WTC11 (cell line): ENCODE measurements around the gene SPINDOC.

Experiments used
- ATF2 ChIP-seq: sonication (generic); formaldehyde crosslinking; IDR thresholded peaks from 2 replicates; pipeline ENCODE4 v1.8.1; 2022; ENCODE audit warnings: low read depth, missing genetic modification reagents, borderline replicate concordance
- FOXJ3 ChIP-seq: sonication (generic); formaldehyde crosslinking; IDR thresholded peaks from 2 replicates; pipeline ENCODE4 v1.9.0; 2021; ENCODE audit warnings: missing genetic modification reagents, mild to moderate bottlenecking, borderline replicate concordance
- JAZF1 ChIP-seq: fragments of 250-450 bp; sonication (Bioruptor Pico); IDR thresholded peaks from 2 replicates; pipeline ENCODE4 v1.9.0; 2021; ENCODE audit warnings: moderate library complexity, mild to moderate bottlenecking, inconsistent platforms
- JUN ChIP-seq: sonication (generic); formaldehyde crosslinking; IDR thresholded peaks from 2 replicates; pipeline ENCODE4 v1.8.0; 2023; ENCODE audit warnings: mild to moderate bottlenecking, missing genetic modification reagents
- MAX ChIP-seq: sonication (generic); formaldehyde crosslinking; IDR thresholded peaks from 2 replicates; pipeline ENCODE4 v1.8.0; 2022; ENCODE audit warnings: mild to moderate bottlenecking, missing genetic modification reagents
- NR1H2 ChIP-seq: sonication (generic); formaldehyde crosslinking; IDR thresholded peaks from 2 replicates; pipeline ENCODE4 v1.9.0; 2021; ENCODE audit warnings: mild to moderate bottlenecking, moderate library complexity, missing genetic modification reagents
- TP53 ChIP-seq: sonication (generic); formaldehyde crosslinking; IDR thresholded peaks from 2 replicates; pipeline ENCODE4 v1.8.1; 2023; ENCODE audit warnings: mild to moderate bottlenecking, missing genetic modification reagents
- USF1 ChIP-seq: sonication (generic); formaldehyde crosslinking; IDR thresholded peaks from 2 replicates; pipeline ENCODE4 v1.8.0; 2022; ENCODE audit warnings: mild to moderate bottlenecking, missing genetic modification reagents
- ZSCAN18 ChIP-seq: fragments of 250-450 bp; sonication (Bioruptor Pico); IDR thresholded peaks from 2 replicates; pipeline ENCODE4 v2.1.2; 2022; ENCODE audit warnings: mild to moderate bottlenecking, moderate library complexity
- TF ChIP-seq, protein P1 (sequence below): sonication (generic); formaldehyde crosslinking; IDR thresholded peaks from 2 replicates; pipeline ENCODE4 v1.8.0; 2022; ENCODE audit warnings: mild to moderate bottlenecking, missing genetic modification reagents
- TF ChIP-seq, protein P2 (sequence below): fragments of 200-600 bp; IDR thresholded peaks from 2 replicates; pipeline ENCODE4 v1.8.0; 2022; ENCODE audit warnings: antibody characterized with exemption
- TF ChIP-seq, protein P3 (sequence below): fragments of 250-450 bp; sonication (Bioruptor Pico); IDR thresholded peaks from 2 replicates; pipeline ENCODE4 v1.8.0; 2021; ENCODE audit warnings: mild to moderate bottlenecking

DNA sequence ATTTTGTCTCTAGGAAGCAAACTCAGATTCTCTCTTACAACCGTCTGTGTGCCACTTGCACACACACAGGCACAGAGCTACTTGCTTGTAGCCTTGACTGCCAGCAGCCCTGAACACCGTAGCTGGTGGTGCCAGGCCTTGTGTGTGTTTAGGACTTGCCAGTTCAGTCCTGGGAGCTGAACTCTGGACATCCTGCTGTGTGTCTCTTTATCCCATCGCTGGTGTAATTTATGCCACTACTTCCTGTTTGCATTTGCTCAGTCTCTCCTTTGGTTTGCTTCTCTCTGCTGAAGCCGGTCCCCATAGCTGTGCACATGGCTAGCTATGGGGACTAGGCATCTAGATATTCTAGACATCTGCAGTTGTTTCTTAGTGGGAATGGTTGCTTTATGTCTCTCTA, 49.7 kb downstream of the SPINDOC start:
- TF ChIP-seq, protein P1, sequence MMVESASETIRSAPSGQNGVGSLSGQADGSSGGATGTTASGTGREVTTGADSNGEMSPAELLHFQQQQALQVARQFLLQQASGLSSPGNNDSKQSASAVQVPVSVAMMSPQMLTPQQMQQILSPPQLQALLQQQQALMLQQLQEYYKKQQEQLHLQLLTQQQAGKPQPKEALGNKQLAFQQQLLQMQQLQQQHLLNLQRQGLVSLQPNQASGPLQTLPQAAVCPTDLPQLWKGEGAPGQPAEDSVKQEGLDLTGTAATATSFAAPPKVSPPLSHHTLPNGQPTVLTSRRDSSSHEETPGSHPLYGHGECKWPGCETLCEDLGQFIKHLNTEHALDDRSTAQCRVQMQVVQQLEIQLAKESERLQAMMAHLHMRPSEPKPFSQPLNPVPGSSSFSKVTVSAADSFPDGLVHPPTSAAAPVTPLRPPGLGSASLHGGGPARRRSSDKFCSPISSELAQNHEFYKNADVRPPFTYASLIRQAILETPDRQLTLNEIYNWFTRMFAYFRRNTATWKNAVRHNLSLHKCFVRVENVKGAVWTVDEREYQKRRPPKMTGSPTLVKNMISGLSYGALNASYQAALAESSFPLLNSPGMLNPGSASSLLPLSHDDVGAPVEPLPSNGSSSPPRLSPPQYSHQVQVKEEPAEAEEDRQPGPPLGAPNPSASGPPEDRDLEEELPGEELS = no peak
- TF ChIP-seq, protein P2, sequence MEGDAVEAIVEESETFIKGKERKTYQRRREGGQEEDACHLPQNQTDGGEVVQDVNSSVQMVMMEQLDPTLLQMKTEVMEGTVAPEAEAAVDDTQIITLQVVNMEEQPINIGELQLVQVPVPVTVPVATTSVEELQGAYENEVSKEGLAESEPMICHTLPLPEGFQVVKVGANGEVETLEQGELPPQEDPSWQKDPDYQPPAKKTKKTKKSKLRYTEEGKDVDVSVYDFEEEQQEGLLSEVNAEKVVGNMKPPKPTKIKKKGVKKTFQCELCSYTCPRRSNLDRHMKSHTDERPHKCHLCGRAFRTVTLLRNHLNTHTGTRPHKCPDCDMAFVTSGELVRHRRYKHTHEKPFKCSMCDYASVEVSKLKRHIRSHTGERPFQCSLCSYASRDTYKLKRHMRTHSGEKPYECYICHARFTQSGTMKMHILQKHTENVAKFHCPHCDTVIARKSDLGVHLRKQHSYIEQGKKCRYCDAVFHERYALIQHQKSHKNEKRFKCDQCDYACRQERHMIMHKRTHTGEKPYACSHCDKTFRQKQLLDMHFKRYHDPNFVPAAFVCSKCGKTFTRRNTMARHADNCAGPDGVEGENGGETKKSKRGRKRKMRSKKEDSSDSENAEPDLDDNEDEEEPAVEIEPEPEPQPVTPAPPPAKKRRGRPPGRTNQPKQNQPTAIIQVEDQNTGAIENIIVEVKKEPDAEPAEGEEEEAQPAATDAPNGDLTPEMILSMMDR = no peak
- TF ChIP-seq ZSCAN18 (CRISPR knock-in tag) = no peak
- no peak for TF ChIP-seq NR1H2 (CRISPR knock-in tag)
- TF ChIP-seq, protein P3, sequence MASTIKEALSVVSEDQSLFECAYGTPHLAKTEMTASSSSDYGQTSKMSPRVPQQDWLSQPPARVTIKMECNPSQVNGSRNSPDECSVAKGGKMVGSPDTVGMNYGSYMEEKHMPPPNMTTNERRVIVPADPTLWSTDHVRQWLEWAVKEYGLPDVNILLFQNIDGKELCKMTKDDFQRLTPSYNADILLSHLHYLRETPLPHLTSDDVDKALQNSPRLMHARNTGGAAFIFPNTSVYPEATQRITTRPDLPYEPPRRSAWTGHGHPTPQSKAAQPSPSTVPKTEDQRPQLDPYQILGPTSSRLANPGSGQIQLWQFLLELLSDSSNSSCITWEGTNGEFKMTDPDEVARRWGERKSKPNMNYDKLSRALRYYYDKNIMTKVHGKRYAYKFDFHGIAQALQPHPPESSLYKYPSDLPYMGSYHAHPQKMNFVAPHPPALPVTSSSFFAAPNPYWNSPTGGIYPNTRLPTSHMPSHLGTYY (CRISPR knock-in tag) = no peak
- no peak for TF ChIP-seq FOXJ3 (CRISPR knock-in tag)
- no peak for TF ChIP-seq JUN
- TF ChIP-seq MAX = no peak
- TF ChIP-seq ATF2 (CRISPR knock-in tag) = no peak
- no peak for TF ChIP-seq JAZF1 (CRISPR knock-in tag)
- no peak for TF ChIP-seq TP53 (CRISPR knock-in tag)
- TF ChIP-seq USF1 (CRISPR knock-in tag) = no peak
